Prostate gland (tissue), 2 donors: ENCODE results near the gene FOXC2.

Experiments used
- POLR2A ChIP-seq: fragments of 450-650 bp; IDR thresholded peaks from one replicate; pipeline ENCODE4 v1.6.1; 2016; ENCODE audit warnings: antibody characterized with exemption, mild to moderate bottlenecking
- POLR2AphosphoS5 ChIP-seq: sonication (generic); formaldehyde crosslinking; IDR thresholded peaks from one replicate; pipeline ENCODE4 v1.6.1; 2017; ENCODE audit warnings: antibody characterized with exemption
- TF ChIP-seq, protein P1 (sequence below), 4 experiments: fragments of 200-600 bp in 2 of 4; fragments of 450-650 bp in 2 of 4; sonication (generic) in 2 of 4; IDR thresholded peaks; 1 replicate in 3 of 4; 2 replicates in 1 of 4; pipeline ENCODE4 v1.5.1; 2016 to 2019; ENCODE audit warnings: antibody characterized with exemption in 4 of 4, mild to moderate bottlenecking in 2 of 4, moderate library complexity in 2 of 4

- TF ChIP-seq POLR2AphosphoS5 (no peak), POLR2A (no peak)
- TF ChIP-seq, protein P1, sequence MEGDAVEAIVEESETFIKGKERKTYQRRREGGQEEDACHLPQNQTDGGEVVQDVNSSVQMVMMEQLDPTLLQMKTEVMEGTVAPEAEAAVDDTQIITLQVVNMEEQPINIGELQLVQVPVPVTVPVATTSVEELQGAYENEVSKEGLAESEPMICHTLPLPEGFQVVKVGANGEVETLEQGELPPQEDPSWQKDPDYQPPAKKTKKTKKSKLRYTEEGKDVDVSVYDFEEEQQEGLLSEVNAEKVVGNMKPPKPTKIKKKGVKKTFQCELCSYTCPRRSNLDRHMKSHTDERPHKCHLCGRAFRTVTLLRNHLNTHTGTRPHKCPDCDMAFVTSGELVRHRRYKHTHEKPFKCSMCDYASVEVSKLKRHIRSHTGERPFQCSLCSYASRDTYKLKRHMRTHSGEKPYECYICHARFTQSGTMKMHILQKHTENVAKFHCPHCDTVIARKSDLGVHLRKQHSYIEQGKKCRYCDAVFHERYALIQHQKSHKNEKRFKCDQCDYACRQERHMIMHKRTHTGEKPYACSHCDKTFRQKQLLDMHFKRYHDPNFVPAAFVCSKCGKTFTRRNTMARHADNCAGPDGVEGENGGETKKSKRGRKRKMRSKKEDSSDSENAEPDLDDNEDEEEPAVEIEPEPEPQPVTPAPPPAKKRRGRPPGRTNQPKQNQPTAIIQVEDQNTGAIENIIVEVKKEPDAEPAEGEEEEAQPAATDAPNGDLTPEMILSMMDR (IDR thresholded peaks at IDR 0.05): no peak
Measured at GRCh38 chr16:86585821-86586611, 19.4 kb downstream of the FOXC2 start.
